Activated naive CD4-positive, alpha-beta T cell treated with anti-CD3 and anti-CD28 coated beads for 36 hours (primary cell): ENCODE results near the gene TFDP3. TPM values are rescaled to one million over a fixed set of nuclear protein-coding genes. Genes with fewer than 3 reads are reported as not detected.

Source experiments
- CTCF ChIA-PET: fragments of 350-600 bp; sonication (Branson Sonifier 250); formaldehyde crosslinking; loops from one replicate; lab custom pipeline; 2021; ENCODE audit warnings: antibody characterized with exemption; lab: Charles Lee
- DNase-seq: peaks from one replicate; pipeline ENCODE4 v3.0.0-alpha.2; 2020
- H3K27ac Mint-ChIP-seq: one replicate; pipeline ENCODE4 v1.8.0; 2021; ENCODE audit warnings: mild to moderate bottlenecking, mixed read lengths
- H3K27me3 Mint-ChIP-seq: one replicate; pipeline ENCODE4 v1.8.0; 2021; ENCODE audit warnings: low read depth, mixed read lengths
- H3K36me3 Mint-ChIP-seq: one replicate; pipeline ENCODE4 v1.8.0; 2021; ENCODE audit warnings: low read depth, mixed read lengths
- H3K4me1 Mint-ChIP-seq: one replicate; pipeline ENCODE4 v1.8.0; 2021; ENCODE audit warnings: low read depth, mixed read lengths
- H3K4me3 Mint-ChIP-seq: one replicate; pipeline ENCODE4 v1.8.0; 2021; ENCODE audit warnings: mild to moderate bottlenecking, moderate library complexity, mixed read lengths
- H3K9me3 Mint-ChIP-seq: one replicate; pipeline ENCODE4 v1.8.0; 2021; ENCODE audit warnings: mixed read lengths
- intact Hi-C: fragments of 100-400 bp; cut with micrococcal nuclease; formaldehyde crosslinking; loops from one replicate; pipeline ENCODE4 v1.15.1; 2023
- total RNA-seq, 2 experiments: library from RNA; stranded (reverse); gene quantifications; one replicate each; pipeline ENCODE4 v1.2.3, GENCODE V29; 2021

The TFDP3 gene, protein sequence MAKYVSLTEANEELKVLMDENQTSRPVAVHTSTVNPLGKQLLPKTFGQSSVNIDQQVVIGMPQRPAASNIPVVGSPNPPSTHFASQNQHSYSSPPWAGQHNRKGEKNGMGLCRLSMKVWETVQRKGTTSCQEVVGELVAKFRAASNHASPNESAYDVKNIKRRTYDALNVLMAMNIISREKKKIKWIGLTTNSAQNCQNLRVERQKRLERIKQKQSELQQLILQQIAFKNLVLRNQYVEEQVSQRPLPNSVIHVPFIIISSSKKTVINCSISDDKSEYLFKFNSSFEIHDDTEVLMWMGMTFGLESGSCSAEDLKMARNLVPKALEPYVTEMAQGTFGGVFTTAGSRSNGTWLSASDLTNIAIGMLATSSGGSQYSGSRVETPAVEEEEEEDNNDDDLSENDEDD
- total RNA-seq = not detected

- CTCF ChIA-PET = no interaction called here
- no peak for DNase-seq
- Mint-ChIP-seq H3K4me3 (no peak within 1 kb of the TSS), H3K27me3 (no peaks in the 10 kb centered on the region), H3K9me3 (no peaks in the 10 kb centered on the region), H3K27ac (no peak within 1 kb of the TSS), H3K4me1 (no peaks in the 10 kb centered on the region), H3K36me3 (no peaks in the 10 kb centered on the region)
- intact Hi-C loops = loop anchor here (10.0 kb wide), 1 partner anchor 244 kb away; no protein-coding TSS in a partner anchor
These were observed at the start of gene TFDP3 for GRCh38 chrX:133218329-133218728. TSS of gene TFDP3 (minus strand) at chrX:133218354. CDS start at chrX:133218259, 95 bp downstream.

- Mint-ChIP-seq H3K36me3 (no peaks in the 10 kb centered on the region), H3K27ac (no peak overlapping the region), H3K4me3 (no peak overlapping the region), H3K9me3 (no peaks in the 10 kb centered on the region), H3K4me1 (no peaks in the 10 kb centered on the region), H3K27me3 (no peaks in the 10 kb centered on the region)
- intact Hi-C loops = no loop called here
- CTCF ChIA-PET = no interaction called here
- DNase-seq = no peak
These were observed 49.5 kb upstream of the TFDP3 start for GRCh38 chrX:133267621-133268020.

DNA sequence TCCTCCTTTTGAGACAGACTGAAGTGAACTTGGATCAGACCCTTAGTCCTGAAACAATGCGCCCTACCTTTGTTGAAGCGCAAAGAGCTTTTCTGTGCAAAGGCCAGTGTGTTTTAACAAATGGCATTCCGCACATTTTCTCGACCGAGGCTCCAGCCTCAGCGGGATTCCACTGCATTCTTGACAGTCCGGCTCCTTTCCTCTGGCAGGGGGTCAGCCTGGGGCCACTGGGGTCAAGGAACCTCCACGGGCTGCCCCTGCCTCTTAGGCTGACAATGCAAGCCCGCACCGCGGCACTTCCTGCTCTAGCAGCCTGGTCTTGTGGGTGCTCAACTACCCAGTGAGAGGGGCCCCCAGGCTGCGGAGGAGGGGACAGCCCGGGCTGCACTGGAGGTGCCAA lies 47.2 kb upstream of the TFDP3 start:
- no peaks in the 10 kb centered on the region for H3K4me1 Mint-ChIP-seq
- no peaks in the 10 kb centered on the region for H3K36me3 Mint-ChIP-seq
- H3K27ac Mint-ChIP-seq = no peak overlapping the region
- intact Hi-C loops = no loop called here
- CTCF ChIA-PET = no interaction called here
- H3K9me3 Mint-ChIP-seq = no peaks in the 10 kb centered on the region
- H3K4me3 Mint-ChIP-seq = no peak overlapping the region
- no peak for DNase-seq
- peaks cover 2% of the 10 kb centered on the region for H3K27me3 Mint-ChIP-seq

- intact Hi-C loops = no loop called here
- CTCF ChIA-PET = no interaction called here
- no peaks in the 10 kb centered on the region for H3K4me1 Mint-ChIP-seq
These were observed 40.3 kb upstream of the TFDP3 start for GRCh38 chrX:133258481-133258880.

GRCh38 chrX:133254666-133255065 lies 36.5 kb upstream of the TFDP3 start:
- H3K9me3 Mint-ChIP-seq = no peaks in the 10 kb centered on the region
- no peak overlapping the region for H3K4me3 Mint-ChIP-seq
- H3K27me3 Mint-ChIP-seq = no peaks in the 10 kb centered on the region
- CTCF ChIA-PET = no interaction called here
- no peaks in the 10 kb centered on the region for H3K4me1 Mint-ChIP-seq
- no peak overlapping the region for H3K27ac Mint-ChIP-seq
- no peak for DNase-seq
- H3K36me3 Mint-ChIP-seq = no peaks in the 10 kb centered on the region
- intact Hi-C loops = no loop called here

More at GRCh38 chrX:133258481-133258880, 40.3 kb upstream of the TFDP3 start:
- Mint-ChIP-seq H3K36me3 (no peaks in the 10 kb centered on the region), H3K9me3 (no peaks in the 10 kb centered on the region), H3K27me3 (peaks cover 2% of the 10 kb centered on the region), H3K4me3 (no peak overlapping the region), H3K27ac (no peak overlapping the region)
- no peak for DNase-seq

DNA sequence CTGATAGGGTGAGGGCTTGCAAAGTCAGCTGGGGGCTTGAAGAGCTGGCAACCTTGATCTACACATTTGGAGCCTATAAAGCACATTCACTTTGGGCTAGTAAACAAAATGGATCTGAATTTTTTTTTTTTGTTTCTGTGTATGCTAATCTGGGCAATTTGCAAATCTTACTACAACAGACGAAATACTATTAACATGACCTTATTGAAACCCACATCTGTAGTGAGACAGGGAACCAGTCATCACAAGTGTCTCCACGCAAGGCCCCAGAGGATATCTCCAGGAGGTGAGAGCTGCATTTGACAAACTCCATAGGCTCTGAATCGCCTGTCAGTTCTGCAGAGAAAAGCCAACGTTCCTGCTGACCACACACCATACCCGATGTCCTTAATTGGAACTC lies 33.0 kb upstream of the TFDP3 start:
- intact Hi-C loops = no loop called here
- Mint-ChIP-seq H3K4me3 (no peak overlapping the region), H3K36me3 (no peaks in the 10 kb centered on the region), H3K9me3 (peaks cover 10% of the 10 kb centered on the region), H3K4me1 (no peaks in the 10 kb centered on the region), H3K27ac (no peak overlapping the region), H3K27me3 (no peaks in the 10 kb centered on the region)
- CTCF ChIA-PET = interaction anchor here (0.6 kb wide), 1 partner anchor 1159 kb away, joined by 3 read pairs; no protein-coding TSS in a partner anchor
- no peak for DNase-seq

DNA sequence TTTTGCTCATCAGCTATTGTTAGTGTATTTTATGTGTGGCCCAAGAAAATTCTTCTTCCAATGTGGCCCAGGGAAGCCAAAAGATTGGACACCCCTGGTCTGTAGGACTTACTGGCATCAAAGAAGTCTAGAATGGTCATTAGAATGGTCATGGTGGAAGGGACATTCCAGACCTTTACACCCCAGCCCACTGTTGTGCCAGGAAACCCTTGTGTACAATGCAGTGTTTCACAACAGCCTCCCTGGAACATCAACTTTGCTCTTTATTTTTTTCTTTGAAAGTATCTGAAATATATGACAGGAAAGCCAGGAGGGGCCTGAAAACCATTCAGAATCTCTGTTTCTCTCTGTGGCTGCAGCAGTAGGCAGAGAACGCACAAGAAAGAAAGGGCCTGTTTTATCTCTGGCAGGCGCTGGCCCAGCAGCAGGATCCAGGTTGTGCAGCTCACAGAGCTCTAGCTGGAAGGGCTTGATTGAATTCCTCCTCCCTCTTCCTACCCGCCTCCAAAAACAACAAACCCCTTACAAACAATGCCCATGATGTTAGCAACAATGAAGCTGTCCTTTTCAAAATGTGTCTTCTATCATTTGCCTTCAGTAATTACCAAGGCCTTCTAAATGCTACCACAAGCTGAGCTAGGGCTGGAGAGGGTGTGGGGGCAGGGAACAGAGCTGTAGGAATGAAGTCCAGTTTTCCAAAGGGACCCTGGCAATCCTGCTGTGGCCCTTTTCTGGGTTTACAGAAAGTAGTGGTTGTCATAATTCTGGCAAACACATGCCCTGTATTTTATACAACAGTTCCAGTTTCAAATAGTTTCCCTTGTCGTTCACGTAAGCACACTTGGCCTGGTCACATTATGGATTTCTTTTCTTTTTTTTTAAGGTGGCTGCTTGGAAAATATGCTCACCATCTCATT lies 32.3 kb upstream of the TFDP3 start:
- Mint-ChIP-seq H3K4me3 (no peak overlapping the region), H3K27me3 (no peaks in the 10 kb centered on the region)

GRCh38 chrX:133249266-133250058 lies 31.3 kb upstream of the TFDP3 start:
- peaks cover 14% of the 10 kb centered on the region for H3K9me3 Mint-ChIP-seq
- H3K27me3 Mint-ChIP-seq = no peaks in the 10 kb centered on the region
- intact Hi-C loops = no loop called here
- no peak overlapping the region for H3K27ac Mint-ChIP-seq
- CTCF ChIA-PET = no interaction called here
- no peak for DNase-seq
- H3K4me1 Mint-ChIP-seq = no peaks in the 10 kb centered on the region
- H3K4me3 Mint-ChIP-seq = no peak overlapping the region
- peaks cover 2% of the 10 kb centered on the region for H3K36me3 Mint-ChIP-seq

More for the DNA sequence above, 32.3 kb upstream of the TFDP3 start:
- intact Hi-C loops = no loop called here
- no peak for DNase-seq
- H3K9me3 Mint-ChIP-seq = peaks cover 14% of the 10 kb centered on the region
- H3K36me3 Mint-ChIP-seq = peaks cover 2% of the 10 kb centered on the region
- CTCF ChIA-PET = interaction anchor here (0.6 kb wide), 1 partner anchor 1158 kb away, joined by 3 read pairs; no protein-coding TSS in a partner anchor
- no peak overlapping the region for H3K27ac Mint-ChIP-seq
- no peaks in the 10 kb centered on the region for H3K4me1 Mint-ChIP-seq

DNA sequence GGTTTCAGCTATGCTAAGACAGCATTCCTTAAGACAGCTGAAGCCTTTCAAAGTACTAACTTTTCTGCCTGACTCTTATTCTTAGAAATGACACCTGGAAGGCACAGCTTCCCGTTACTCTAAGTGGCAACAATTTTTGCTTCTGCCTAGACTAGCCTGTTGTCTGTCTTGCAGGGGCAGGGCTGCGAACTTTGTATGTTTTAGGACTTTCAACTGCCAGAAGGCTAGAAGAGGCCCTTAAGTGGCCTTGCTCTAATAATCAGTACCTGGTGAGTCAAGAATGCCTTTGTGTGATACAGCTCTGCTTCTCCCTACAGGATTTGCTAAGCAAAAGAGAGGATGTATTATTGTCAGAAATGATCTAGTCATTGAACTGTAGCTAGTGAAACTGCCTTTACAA lies 30.0 kb upstream of the TFDP3 start:
- H3K27me3 Mint-ChIP-seq = no peaks in the 10 kb centered on the region
- H3K27ac Mint-ChIP-seq = no peak overlapping the region
- H3K9me3 Mint-ChIP-seq = peaks cover 14% of the 10 kb centered on the region
- intact Hi-C loops = no loop called here
- no peak for DNase-seq
- no peak overlapping the region for H3K4me3 Mint-ChIP-seq
- no peaks in the 10 kb centered on the region for H3K4me1 Mint-ChIP-seq
- CTCF ChIA-PET = no interaction called here
- H3K36me3 Mint-ChIP-seq = peaks cover 2% of the 10 kb centered on the region

GRCh38 chrX:133246921-133247320 lies 28.8 kb upstream of the TFDP3 start:
- H3K4me3 Mint-ChIP-seq = no peak overlapping the region
- no peaks in the 10 kb centered on the region for H3K27me3 Mint-ChIP-seq
- DNase-seq = no peak
- peaks cover 2% of the 10 kb centered on the region for H3K36me3 Mint-ChIP-seq
- peaks cover 14% of the 10 kb centered on the region for H3K9me3 Mint-ChIP-seq
- CTCF ChIA-PET = no interaction called here
- H3K4me1 Mint-ChIP-seq = no peaks in the 10 kb centered on the region
- intact Hi-C loops = no loop called here
- no peak overlapping the region for H3K27ac Mint-ChIP-seq

DNA sequence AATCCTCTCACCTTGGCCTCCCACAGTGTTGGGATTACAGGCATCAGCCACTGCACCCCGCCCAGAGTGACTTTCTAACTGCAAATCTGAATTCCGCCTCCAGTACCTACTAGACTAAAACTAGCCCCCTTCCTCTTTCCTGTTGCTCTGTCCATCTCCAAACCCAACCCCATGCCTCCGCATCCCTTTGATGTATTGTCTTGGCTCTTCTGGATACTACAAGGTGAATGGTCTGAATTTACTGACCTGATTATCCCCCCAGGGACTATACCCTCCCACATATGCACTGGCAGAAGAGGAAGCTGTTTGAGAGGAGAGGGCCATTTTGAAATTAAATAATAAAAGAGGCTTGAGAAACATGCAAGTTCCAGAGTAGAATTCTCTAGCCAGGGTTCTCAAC lies 17.7 kb upstream of the TFDP3 start:
- no peak overlapping the region for H3K4me3 Mint-ChIP-seq
- no peak overlapping the region for H3K27ac Mint-ChIP-seq
- no peak for DNase-seq
- CTCF ChIA-PET = no interaction called here
- H3K27me3 Mint-ChIP-seq = no peaks in the 10 kb centered on the region
- no peaks in the 10 kb centered on the region for H3K36me3 Mint-ChIP-seq
- intact Hi-C loops = no loop called here
- H3K4me1 Mint-ChIP-seq = no peaks in the 10 kb centered on the region
- no peaks in the 10 kb centered on the region for H3K9me3 Mint-ChIP-seq

DNA sequence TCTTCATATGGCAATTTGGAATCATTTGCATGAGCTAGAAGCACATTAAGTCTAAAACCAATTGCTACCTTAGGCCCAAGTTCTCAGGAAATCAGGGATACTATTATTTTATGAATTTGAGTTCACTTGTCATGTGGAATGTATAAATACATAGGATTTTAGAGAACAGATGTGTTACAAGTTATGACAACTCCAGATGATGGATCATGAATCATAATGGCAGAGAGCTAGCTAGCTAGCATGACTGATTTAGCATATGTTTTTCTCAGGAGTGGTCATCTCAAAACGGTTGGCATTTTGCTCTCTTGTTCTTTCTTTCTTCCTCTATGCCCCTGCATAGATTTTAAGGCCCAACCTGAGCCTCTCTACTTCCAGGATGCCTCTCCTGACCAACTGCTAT lies 14.2 kb upstream of the TFDP3 start:
- Mint-ChIP-seq H3K9me3 (no peaks in the 10 kb centered on the region), H3K36me3 (no peaks in the 10 kb centered on the region), H3K4me1 (no peaks in the 10 kb centered on the region), H3K27me3 (no peaks in the 10 kb centered on the region), H3K27ac (no peak overlapping the region), H3K4me3 (no peak overlapping the region)
- CTCF ChIA-PET = interaction anchor here (0.5 kb wide), 1 partner anchor 104 kb away, joined by 3 read pairs; no protein-coding TSS in a partner anchor
- intact Hi-C loops = no loop called here
- DNase-seq = no peak
